HFF-Myc (cell line): ENCODE results near the gene TFCP2.

Experiments
- DNase-seq: peaks from one replicate; pipeline ENCODE4 v3.0.0-alpha.2; 2011; ENCODE audit warnings: low read depth; ENCODE audit errors: extremely low read depth
- H3K4me3 ChIP-seq: replicated peaks from 2 replicates; pipeline ENCODE4 v1.5.1; 2011; ENCODE audit warnings: low read depth, mild to moderate bottlenecking, control low read depth, low read length
- CTCF ChIP-seq: IDR thresholded peaks from 2 replicates; pipeline ENCODE4 v1.5.1; 2012; ENCODE audit warnings: mild to moderate bottlenecking, low read depth, low read length, control low read depth; ENCODE audit errors: missing control alignments

Gene TFCP2

GRCh38 chr12:51048661-51049251 lies 124.2 kb downstream of the TFCP2 start:
- peak overlapping the region; percentile 75 for H3K4me3 ChIP-seq
- DNase-seq, result no peak
- TF ChIP-seq CTCF, result no peak

GRCh38 chr12:51047655-51048540 lies 125.0 kb downstream of the TFCP2 start, which contains the start of gene LETMD1:
Gene LETMD1 (plus strand): TSS chr12:51048327. CDS start chr12:51048357, 30 bp downstream.
- peak within 1 kb of the TSS; percentile 75 for H3K4me3 ChIP-seq
- DNase-seq, result peak; percentile 98
- peak; percentile 91 for TF ChIP-seq CTCF
